ENCODE measurements around the gene NBL1.

GRCh38 chr1:19640363-19641316, 3.5 kb upstream of the NBL1 start:
- no peak for TF ChIP-seq EZH2phosphoT487 (conservative IDR thresholded peaks at IDR 0.05; ENCODE audit: low read length)
- TF ChIP-seq, protein P1, sequence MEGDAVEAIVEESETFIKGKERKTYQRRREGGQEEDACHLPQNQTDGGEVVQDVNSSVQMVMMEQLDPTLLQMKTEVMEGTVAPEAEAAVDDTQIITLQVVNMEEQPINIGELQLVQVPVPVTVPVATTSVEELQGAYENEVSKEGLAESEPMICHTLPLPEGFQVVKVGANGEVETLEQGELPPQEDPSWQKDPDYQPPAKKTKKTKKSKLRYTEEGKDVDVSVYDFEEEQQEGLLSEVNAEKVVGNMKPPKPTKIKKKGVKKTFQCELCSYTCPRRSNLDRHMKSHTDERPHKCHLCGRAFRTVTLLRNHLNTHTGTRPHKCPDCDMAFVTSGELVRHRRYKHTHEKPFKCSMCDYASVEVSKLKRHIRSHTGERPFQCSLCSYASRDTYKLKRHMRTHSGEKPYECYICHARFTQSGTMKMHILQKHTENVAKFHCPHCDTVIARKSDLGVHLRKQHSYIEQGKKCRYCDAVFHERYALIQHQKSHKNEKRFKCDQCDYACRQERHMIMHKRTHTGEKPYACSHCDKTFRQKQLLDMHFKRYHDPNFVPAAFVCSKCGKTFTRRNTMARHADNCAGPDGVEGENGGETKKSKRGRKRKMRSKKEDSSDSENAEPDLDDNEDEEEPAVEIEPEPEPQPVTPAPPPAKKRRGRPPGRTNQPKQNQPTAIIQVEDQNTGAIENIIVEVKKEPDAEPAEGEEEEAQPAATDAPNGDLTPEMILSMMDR (IDR thresholded peaks at IDR 0.05; ENCODE audit: insufficient read depth, low read length, poor library complexity, severe bottlenecking) = no peak
